CD1c-positive myeloid dendritic cell (primary cell): ENCODE results near the gene TMEM179.

ENCODE experiments used
- DNase-seq: peaks from one replicate; pipeline ENCODE4 v3.0.0-alpha.2; 2016; ENCODE audit errors: extremely low spot score

The TMEM179 gene

GRCh38 chr14:104544362-104544961, 60.1 kb downstream of the TMEM179 start:
- no peak for DNase-seq

GRCh38 chr14:104542871-104543830, 61.4 kb downstream of the TMEM179 start:
- no peak for DNase-seq

GRCh38 chr14:104541905-104542465, 62.6 kb downstream of the TMEM179 start:
- no peak for DNase-seq
